Body of pancreas (tissue), 4 donors: ENCODE results near the gene SH3D21.

Source experiments
- CTCF ChIP-seq, 7 experiments: fragments of 450-650 bp in 4 of 7; fragments of 200-600 bp in 3 of 7; sonication (generic) in 3 of 7; IDR thresholded peaks; one replicate each; pipeline ENCODE4 v1.5.1; 2016 to 2019; ENCODE audit warnings: antibody characterized with exemption in 7 of 7
- POLR2A ChIP-seq, 3 donors: fragments of 450-650 bp; IDR thresholded peaks; one replicate each; pipeline ENCODE4 v1.6.1; 2016; ENCODE audit warnings: antibody characterized with exemption in 3 of 3, mild to moderate bottlenecking in 2 of 3

- TF ChIP-seq CTCF (IDR thresholded peaks at IDR 0.05) (no peak), POLR2A (IDR thresholded peaks at IDR 0.05) (no peak)
These were observed 39.2 kb downstream of the SH3D21 start for GRCh38 chr1:36345353-36345752.
